DOHH2 (cell line): ENCODE measurements around the gene CACNB4.
"Not testable (repeated sequence)": the region's sequence is repeated elsewhere in the genome, so short reads cannot be mapped to it uniquely, and the experiment has no call there.

Experiments used
- H3F3A ChIP-seq: fragments of 200-600 bp; sonication (generic), shearing (Covaris generic); 2 replicates; pipeline ENCODE4 v1.6.0; 2016; ENCODE audit warnings: antibody characterized with exemption, mild to moderate bottlenecking; ENCODE audit not compliant: control insufficient read depth, insufficient read depth
- H3K27ac ChIP-seq: fragments of 200-600 bp; sonication (generic); 2 replicates; pipeline ENCODE4 v1.5.1; 2014; ENCODE audit warnings: low read depth, mild to moderate bottlenecking, low read length, moderate library complexity
- H3K27me3 ChIP-seq: fragments of 200-600 bp; sonication (generic); 2 replicates; pipeline ENCODE4 v1.6.1; 2014; ENCODE audit warnings: mild to moderate bottlenecking, low read length, mixed read lengths; ENCODE audit not compliant: control insufficient read depth
- H3K36me3 ChIP-seq: fragments of 200-600 bp; sonication (generic); 2 replicates; pipeline ENCODE4 v1.6.1; 2014; ENCODE audit warnings: mild to moderate bottlenecking, low read length, moderate library complexity, mixed read lengths; ENCODE audit not compliant: control insufficient read depth
- H3K4me1 ChIP-seq: fragments of 200-600 bp; sonication (generic); 2 replicates; pipeline ENCODE4 v1.6.1; 2014; ENCODE audit warnings: mild to moderate bottlenecking, low read length, mixed read lengths; ENCODE audit not compliant: control insufficient read depth
- H3K4me2 ChIP-seq: fragments of 200-600 bp; sonication (generic); 2 replicates; pipeline ENCODE4 v1.6.0; 2014; ENCODE audit warnings: mild to moderate bottlenecking, low read length, moderate library complexity
- H3K4me3 ChIP-seq: fragments of 200-600 bp; sonication (generic); 2 replicates; pipeline ENCODE4 v1.5.1; 2014; ENCODE audit warnings: mild to moderate bottlenecking, low read length, mixed read lengths
- H3K79me2 ChIP-seq: fragments of 200-600 bp; sonication (generic); 2 replicates; pipeline ENCODE4 v1.6.1; 2014; ENCODE audit warnings: mild to moderate bottlenecking, low read length, mixed read lengths; ENCODE audit not compliant: control insufficient read depth
- H3K9me2 ChIP-seq: fragments of 200-600 bp; sonication (generic); replicated peaks from 2 replicates; pipeline ENCODE4 v1.6.1; 2014; ENCODE audit warnings: mild to moderate bottlenecking, low read length, mixed read lengths; ENCODE audit not compliant: control insufficient read depth
- H3K9me3 ChIP-seq: fragments of 200-600 bp; sonication (generic); 2 replicates; pipeline ENCODE4 v1.6.1; 2014; ENCODE audit warnings: antibody characterized with exemption, low read length, mixed read lengths; ENCODE audit not compliant: control insufficient read depth, insufficient read depth
- H4K20me1 ChIP-seq: fragments of 200-600 bp; sonication (generic); 2 replicates; pipeline ENCODE4 v1.6.0; 2014; ENCODE audit warnings: low read depth, mild to moderate bottlenecking, antibody characterized with exemption, low read length, moderate library complexity; ENCODE audit not compliant: control insufficient read depth, insufficient read depth
- CTCF ChIP-seq: fragments of 200-600 bp; sonication (generic); IDR thresholded peaks from one replicate; pipeline ENCODE4 v1.5.1; 2014; ENCODE audit warnings: antibody characterized with exemption, mild to moderate bottlenecking, low read depth, low read length; ENCODE audit not compliant: poor library complexity, severe bottlenecking
- EZH2phosphoT487 ChIP-seq: fragments of 200-600 bp; sonication (generic); IDR thresholded peaks from 2 replicates; pipeline ENCODE4 v1.6.1; 2017; ENCODE audit warnings: borderline replicate concordance, mild to moderate bottlenecking, antibody characterized with exemption, low read length, moderate library complexity, mixed read lengths

The CACNB4 gene

DNA sequence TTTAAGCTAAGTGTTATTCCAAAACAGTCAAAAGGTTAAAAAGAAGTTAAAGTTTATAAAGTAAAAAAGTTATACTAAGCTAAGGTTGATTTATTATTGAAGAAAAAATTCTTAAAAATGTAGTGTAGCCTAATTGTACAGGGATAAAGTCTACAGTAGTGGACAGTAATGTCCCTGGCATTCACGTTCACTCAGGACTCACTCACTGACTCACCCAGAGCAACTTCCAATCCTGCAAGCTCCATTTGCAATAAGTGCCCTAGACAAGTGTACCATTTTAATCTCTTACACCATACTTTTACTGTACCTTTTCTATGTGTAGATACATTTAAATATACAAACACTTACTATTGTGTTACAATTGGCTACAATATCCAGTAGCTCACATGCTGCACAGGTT lies 86.1 kb downstream of the CACNB4 start:
- H3K4me3 ChIP-seq: no peak overlapping the region
- H3K9me2 ChIP-seq: no peaks in the 10 kb centered on the region
- H4K20me1 ChIP-seq: no peaks in the 10 kb centered on the region
- H3F3A ChIP-seq: no peaks in the 10 kb centered on the region
- H3K4me2 ChIP-seq: no peak overlapping the region
- peaks cover 7% of the 10 kb centered on the region for H3K27me3 ChIP-seq
- no peaks in the 10 kb centered on the region for H3K9me3 ChIP-seq
- no peaks in the 10 kb centered on the region for H3K36me3 ChIP-seq
- H3K4me1 ChIP-seq: no peaks in the 10 kb centered on the region
- no peak overlapping the region for H3K27ac ChIP-seq
- TF ChIP-seq EZH2phosphoT487 (no peak), CTCF (no peak)
- no peaks in the 10 kb centered on the region for H3K79me2 ChIP-seq

DNA sequence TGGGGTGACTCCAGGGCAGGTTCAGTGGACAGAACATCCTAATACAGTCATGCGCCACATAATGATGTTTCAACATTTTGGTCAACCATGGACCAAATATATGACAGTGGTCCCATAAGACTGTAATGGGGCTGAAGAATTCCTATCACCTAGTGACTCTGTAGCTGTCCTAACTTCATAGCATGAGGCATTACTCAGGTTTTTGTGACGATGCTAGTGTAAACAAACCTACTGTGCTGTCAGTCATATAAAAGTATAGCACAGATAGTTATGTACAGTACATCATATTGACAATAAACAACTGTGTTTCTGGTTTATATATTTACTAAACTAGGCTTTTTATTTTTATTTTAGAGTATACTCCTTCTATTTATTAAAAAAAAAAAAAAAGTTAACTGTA lies 87.1 kb downstream of the CACNB4 start:
- H3K27ac ChIP-seq: no peak overlapping the region
- H3K9me2 ChIP-seq: no peaks in the 10 kb centered on the region
- H3K27me3 ChIP-seq: peaks cover 7% of the 10 kb centered on the region
- no peak overlapping the region for H3K4me2 ChIP-seq
- no peaks in the 10 kb centered on the region for H3K9me3 ChIP-seq
- H3K36me3 ChIP-seq: no peaks in the 10 kb centered on the region
- no peak overlapping the region for H3K4me3 ChIP-seq
- no peaks in the 10 kb centered on the region for H3K79me2 ChIP-seq
- H3F3A ChIP-seq: no peaks in the 10 kb centered on the region
- TF ChIP-seq CTCF (no peak), EZH2phosphoT487 (no peak)
- no peaks in the 10 kb centered on the region for H4K20me1 ChIP-seq
- H3K4me1 ChIP-seq: no peaks in the 10 kb centered on the region

GRCh38 chr2:152005607-152006006 lies 93.2 kb downstream of the CACNB4 start:
- Histone ChIP-seq H3K4me2 (no peak overlapping the region), H4K20me1 (no peaks in the 10 kb centered on the region)

DNA sequence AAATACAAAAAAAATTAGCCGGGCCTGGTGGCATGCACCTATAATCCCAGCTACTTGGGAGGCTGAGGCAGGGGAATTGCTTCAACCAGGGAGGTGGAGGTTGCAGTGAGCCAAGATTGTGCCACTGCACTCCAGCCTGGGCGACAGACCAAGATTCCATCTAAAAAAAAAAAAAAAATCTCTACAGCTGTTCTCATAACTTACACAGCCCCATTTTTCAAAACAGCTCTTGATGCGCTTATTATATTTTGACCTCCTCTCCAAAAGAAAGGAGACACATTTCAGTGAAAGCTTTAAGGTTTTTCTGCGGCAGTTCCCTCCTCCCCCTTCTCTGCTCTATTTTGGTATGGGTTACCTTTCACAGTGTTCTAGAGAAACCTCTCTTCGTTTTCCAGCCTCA lies 95.6 kb downstream of the CACNB4 start:
- not testable (repeated sequence) for H3K4me1 ChIP-seq, H3K36me3 ChIP-seq, H3K27ac ChIP-seq, H3K9me3 ChIP-seq, H3K79me2 ChIP-seq, H3K4me3 ChIP-seq, H3K4me2 ChIP-seq, H3F3A ChIP-seq, H4K20me1 ChIP-seq, H3K9me2 ChIP-seq
- H3K27me3 ChIP-seq: peaks cover 13% of the 10 kb centered on the region

More at GRCh38 chr2:152005607-152006006, 93.2 kb downstream of the CACNB4 start:
- Histone ChIP-seq H3F3A (no peaks in the 10 kb centered on the region), H3K27me3 (peaks cover 13% of the 10 kb centered on the region), H3K4me3 (no peak overlapping the region), H3K36me3 (no peaks in the 10 kb centered on the region), H3K27ac (no peak overlapping the region), H3K79me2 (no peaks in the 10 kb centered on the region), H3K9me3 (no peaks in the 10 kb centered on the region), H3K9me2 (no peaks in the 10 kb centered on the region), H3K4me1 (peaks cover 5% of the 10 kb centered on the region)
- TF ChIP-seq EZH2phosphoT487: no peak
- TF ChIP-seq CTCF: no peak
